ENCODE measurements around the gene HS1BP3. TPM values are rescaled to one million over a fixed set of nuclear protein-coding genes. Genes with fewer than 3 reads are reported as not detected.

HS1BP3 gene
- total and polyA plus RNA-seq, 2 of the 13 experiments (the other 11 are each of a cell fraction or from before 2014, with no cell fraction given): 15.2 to 22.0 TPM

- peak; percentile 63; the same call in 1 of the 2 replicates for TF ChIP-seq ZHX2 (IDR thresholded peaks at IDR 0.05; ENCODE audit: low read depth)
- no peak for TF ChIP-seq ZHX2 (CRISPR knock-in tag; IDR thresholded peaks at IDR 0.05; ENCODE audit: borderline replicate concordance)
- TF ChIP-seq ZNF839 (CRISPR knock-in tag; IDR thresholded peaks at IDR 0.05; ENCODE audit: borderline replicate concordance): no peak
- no peak for TF ChIP-seq PREB (CRISPR knock-in tag; IDR thresholded peaks at IDR 0.05)
- no peak for TF ChIP-seq SCMH1 (CRISPR knock-in tag; IDR thresholded peaks at IDR 0.05; ENCODE audit: borderline replicate concordance)
- peak; percentile 83 for TF ChIP-seq KMT2B (CRISPR knock-in tag; IDR thresholded peaks at IDR 0.05)
- peak; percentile 88 for TF ChIP-seq GFI1 (CRISPR knock-in tag; IDR thresholded peaks at IDR 0.05; ENCODE audit: borderline replicate concordance)
- TF ChIP-seq CEBPB (IDR thresholded peaks at IDR 0.05; ENCODE audit: borderline replicate concordance, low read depth, low read length): no peak
- TF ChIP-seq ZNF354B (CRISPR knock-in tag; IDR thresholded peaks at IDR 0.05): no peak; the same call in 1 of the 2 replicates
- 0 out of 2 replicates have a peak, but pooled peaks have one; percentile 73 for TF ChIP-seq ZNF784 (CRISPR knock-in tag; IDR thresholded peaks at IDR 0.05; ENCODE audit: borderline replicate concordance)
- peak; percentile 97 for TF ChIP-seq PATZ1 (CRISPR knock-in tag; IDR thresholded peaks at IDR 0.05)
- peak; percentile 63 for TF ChIP-seq ZNF510 (CRISPR knock-in tag; IDR thresholded peaks at IDR 0.05; ENCODE audit: low read depth)
- peak; percentile 87; the same call in 1 of the 2 replicates for TF ChIP-seq ZNF547 (CRISPR knock-in tag; IDR thresholded peaks at IDR 0.05)
- TF ChIP-seq ZNF335 (CRISPR knock-in tag; IDR thresholded peaks at IDR 0.05): peak; percentile 73; the same call in 1 of the 2 replicates
- TF ChIP-seq ZNF558 (CRISPR knock-in tag; IDR thresholded peaks at IDR 0.05; ENCODE audit: borderline replicate concordance): peak; percentile 56; the same call in 1 of the 2 replicates
- TF ChIP-seq ZNF468 (CRISPR knock-in tag; IDR thresholded peaks at IDR 0.05): no peak
- peak; percentile 91 for TF ChIP-seq ZNF441 (CRISPR knock-in tag; IDR thresholded peaks at IDR 0.05; ENCODE audit: borderline replicate concordance)
Observed at GRCh38 chr2:20611077-20611843, 39.6 kb downstream of the HS1BP3 start (continued).

Measured in HepG2 (cell line).